Loucy (cell line): ENCODE results near the gene PDXK.

Experiments used
- EZH2phosphoT487 ChIP-seq: fragments of 200-600 bp; IDR thresholded peaks from 2 replicates; pipeline ENCODE4 v1.6.1; 2018; ENCODE audit warnings: antibody characterized with exemption, mild to moderate bottlenecking, moderate library complexity, borderline replicate concordance
- TF ChIP-seq, protein P1 (sequence below): fragments of 200-600 bp; sonication (generic); conservative IDR thresholded peaks from 2 replicates; pipeline ENCODE4 v1.5.1; 2014; ENCODE audit warnings: mild to moderate bottlenecking, antibody characterized with exemption, low read length

DNA sequence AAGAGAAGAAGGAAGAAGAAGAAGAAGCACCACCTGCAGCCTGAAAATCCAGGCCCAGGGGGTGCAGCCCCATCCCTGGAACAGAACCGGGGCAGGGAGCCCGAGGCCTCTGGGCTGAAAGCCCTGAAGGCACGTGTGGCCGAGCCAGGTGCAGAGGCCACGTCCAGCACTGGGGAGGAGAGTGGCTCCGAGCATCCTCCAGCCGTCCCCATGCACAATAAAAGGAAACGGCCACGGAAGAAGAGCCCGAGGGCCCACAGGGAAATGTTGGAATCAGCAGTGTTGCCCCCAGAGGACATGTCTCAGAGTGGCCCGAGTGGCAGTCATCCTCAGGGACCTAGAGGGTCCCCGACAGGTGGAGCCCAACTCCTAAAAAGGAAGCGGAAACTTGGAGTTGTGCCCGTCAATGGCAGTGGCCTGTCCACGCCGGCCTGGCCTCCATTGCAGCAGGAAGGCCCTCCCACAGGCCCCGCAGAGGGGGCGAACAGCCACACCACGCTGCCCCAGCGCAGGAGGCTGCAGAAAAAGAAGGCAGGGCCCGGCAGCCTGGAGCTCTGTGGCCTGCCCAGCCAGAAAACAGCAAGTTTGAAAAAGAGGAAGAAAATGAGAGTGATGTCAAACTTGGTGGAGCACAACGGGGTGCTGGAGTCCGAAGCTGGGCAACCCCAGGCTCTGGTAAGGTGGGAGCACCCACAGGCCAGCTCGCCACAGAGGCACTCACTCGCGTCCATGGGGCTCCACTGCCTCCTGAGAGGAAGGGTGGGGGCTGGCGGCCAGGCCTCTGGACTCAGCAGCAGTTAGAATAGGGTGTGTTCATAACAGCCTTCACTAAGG lies 31.1 kb upstream of the PDXK start:
- TF ChIP-seq, protein P1, sequence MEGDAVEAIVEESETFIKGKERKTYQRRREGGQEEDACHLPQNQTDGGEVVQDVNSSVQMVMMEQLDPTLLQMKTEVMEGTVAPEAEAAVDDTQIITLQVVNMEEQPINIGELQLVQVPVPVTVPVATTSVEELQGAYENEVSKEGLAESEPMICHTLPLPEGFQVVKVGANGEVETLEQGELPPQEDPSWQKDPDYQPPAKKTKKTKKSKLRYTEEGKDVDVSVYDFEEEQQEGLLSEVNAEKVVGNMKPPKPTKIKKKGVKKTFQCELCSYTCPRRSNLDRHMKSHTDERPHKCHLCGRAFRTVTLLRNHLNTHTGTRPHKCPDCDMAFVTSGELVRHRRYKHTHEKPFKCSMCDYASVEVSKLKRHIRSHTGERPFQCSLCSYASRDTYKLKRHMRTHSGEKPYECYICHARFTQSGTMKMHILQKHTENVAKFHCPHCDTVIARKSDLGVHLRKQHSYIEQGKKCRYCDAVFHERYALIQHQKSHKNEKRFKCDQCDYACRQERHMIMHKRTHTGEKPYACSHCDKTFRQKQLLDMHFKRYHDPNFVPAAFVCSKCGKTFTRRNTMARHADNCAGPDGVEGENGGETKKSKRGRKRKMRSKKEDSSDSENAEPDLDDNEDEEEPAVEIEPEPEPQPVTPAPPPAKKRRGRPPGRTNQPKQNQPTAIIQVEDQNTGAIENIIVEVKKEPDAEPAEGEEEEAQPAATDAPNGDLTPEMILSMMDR: no peak
- TF ChIP-seq EZH2phosphoT487: no peak
